ENCODE data around the gene ADAM8. TPM values are rescaled to one million over a fixed set of nuclear protein-coding genes. Genes with fewer than 3 reads are reported as not detected.
A peak's percentile ranks its signal among the peaks of the same experiment; 100 is the strongest.

ADAM8 gene
- total and polyA plus RNA-seq, 2 donors (not counting 1 experiment from before 2014, with no cell fraction given) = 0.23 to 2.0 TPM

GRCh38 chr10:133251388-133252222, 25.1 kb downstream of the ADAM8 start:
- Histone ChIP-seq H3K9me3 (ENCODE audit: control insufficient read depth, insufficient read depth, low read depth, low read length) (no peaks in the 10 kb centered on the region), H3K4me2 (ENCODE audit: extremely low read depth, insufficient read depth, low read length) (no peak overlapping the region), H2AFZ (ENCODE audit: low read length) (no peak overlapping the region), H3K27me3 (ENCODE audit: control insufficient read depth, insufficient read depth, low read length) (no peaks in the 10 kb centered on the region), H3K4me3 (replicated peaks in 1 of 4; ENCODE audit: control extremely low read depth in 1 of 4, insufficient read depth in 1 of 4, low read depth in 3 of 4, low read length in 4 of 4) (no peak overlapping the region), H3K79me2 (ENCODE audit: control insufficient read depth, insufficient read depth, low read length) (no peaks in the 10 kb centered on the region), H3K36me3 (ENCODE audit: control insufficient read depth, insufficient read depth, low read length) (no peaks in the 10 kb centered on the region), H3K4me1 (ENCODE audit: control insufficient read depth, extremely low read depth, insufficient read depth, low read length) (no peaks in the 10 kb centered on the region), H4K20me1 (ENCODE audit: control insufficient read depth, extremely low read depth, insufficient read depth, low read length) (no peaks in the 10 kb centered on the region), H3K27ac (ENCODE audit: insufficient read depth, low read length) (no peak overlapping the region), H3K9ac (ENCODE audit: insufficient read depth, low read length) (no peak overlapping the region)
- TF ChIP-seq CTCF (conservative IDR thresholded peaks at IDR 0.05 in 1 of 2, IDR thresholded peaks at IDR 0.05 in 1 of 2; ENCODE audit: low read depth in 1 of 2, low read length in 2 of 2) (no peak), EZH2 (IDR thresholded peaks at IDR 0.05; ENCODE audit: low read length, missing control alignments) (no peak)
- no peak for DNase-seq (ENCODE audit: low read depth in 2 of 2)

GRCh38 chr10:133249975-133250754, 26.5 kb downstream of the ADAM8 start:
- Histone ChIP-seq H3K9ac (ENCODE audit: insufficient read depth, low read length) (no peak overlapping the region), H3K4me2 (ENCODE audit: extremely low read depth, insufficient read depth, low read length) (no peak overlapping the region), H3K4me1 (ENCODE audit: control insufficient read depth, extremely low read depth, insufficient read depth, low read length) (no peaks in the 10 kb centered on the region), H3K79me2 (ENCODE audit: control insufficient read depth, insufficient read depth, low read length) (no peaks in the 10 kb centered on the region), H2AFZ (ENCODE audit: low read length) (no peak overlapping the region), H4K20me1 (ENCODE audit: control insufficient read depth, extremely low read depth, insufficient read depth, low read length) (no peaks in the 10 kb centered on the region), H3K27me3 (ENCODE audit: control insufficient read depth, insufficient read depth, low read length) (no peaks in the 10 kb centered on the region), H3K4me3 (replicated peaks in 1 of 4; ENCODE audit: control extremely low read depth in 1 of 4, insufficient read depth in 1 of 4, low read depth in 3 of 4, low read length in 4 of 4) (no peak overlapping the region), H3K27ac (ENCODE audit: insufficient read depth, low read length) (no peak overlapping the region), H3K9me3 (ENCODE audit: control insufficient read depth, insufficient read depth, low read depth, low read length) (no peaks in the 10 kb centered on the region), H3K36me3 (ENCODE audit: control insufficient read depth, insufficient read depth, low read length) (no peaks in the 10 kb centered on the region)
- no peak for TF ChIP-seq EZH2 (IDR thresholded peaks at IDR 0.05; ENCODE audit: low read length, missing control alignments)
- TF ChIP-seq CTCF (conservative IDR thresholded peaks at IDR 0.05 in 1 of 2, IDR thresholded peaks at IDR 0.05 in 1 of 2; ENCODE audit: low read depth in 1 of 2, low read length in 2 of 2) = no peak
- DNase-seq (ENCODE audit: low read depth in 2 of 2) = peak in 1 of 2 donors; percentile 44

- Histone ChIP-seq H3K36me3 (ENCODE audit: control insufficient read depth, insufficient read depth, low read length) (no peaks in the 10 kb centered on the region), H3K9ac (ENCODE audit: insufficient read depth, low read length) (no peak overlapping the region), H3K79me2 (ENCODE audit: control insufficient read depth, insufficient read depth, low read length) (no peaks in the 10 kb centered on the region), H3K4me3 (replicated peaks in 1 of 4; ENCODE audit: control extremely low read depth in 1 of 4, insufficient read depth in 1 of 4, low read depth in 3 of 4, low read length in 4 of 4) (no peak overlapping the region), H4K20me1 (ENCODE audit: control insufficient read depth, extremely low read depth, insufficient read depth, low read length) (no peaks in the 10 kb centered on the region), H3K27me3 (ENCODE audit: control insufficient read depth, insufficient read depth, low read length) (no peaks in the 10 kb centered on the region), H3K4me1 (ENCODE audit: control insufficient read depth, extremely low read depth, insufficient read depth, low read length) (no peaks in the 10 kb centered on the region), H3K9me3 (ENCODE audit: control insufficient read depth, insufficient read depth, low read depth, low read length) (no peaks in the 10 kb centered on the region), H3K27ac (ENCODE audit: insufficient read depth, low read length) (no peak overlapping the region), H2AFZ (ENCODE audit: low read length) (no peak overlapping the region), H3K4me2 (ENCODE audit: extremely low read depth, insufficient read depth, low read length) (no peak overlapping the region)
- TF ChIP-seq EZH2 (IDR thresholded peaks at IDR 0.05; ENCODE audit: low read length, missing control alignments) = no peak
- no peak for DNase-seq (ENCODE audit: low read depth in 2 of 2)
Measured at GRCh38 chr10:133249094-133249780, 27.4 kb downstream of the ADAM8 start.
